Immature natural killer cell (primary cell): ENCODE measurements around the gene MYH15. TPM values are rescaled to one million over a fixed set of nuclear protein-coding genes. Genes with fewer than 3 reads are reported as not detected.

Experiments used
- DNase-seq, 3 donors: peaks; one replicate each; pipeline ENCODE4 v3.0.0; 2022; ENCODE audit warnings: mixed read lengths in 1 of 3
- H3K27ac Mint-ChIP-seq, 6 donors: one replicate each; pipeline ENCODE4 v1.8.0; 2020; ENCODE audit warnings: mixed read lengths in 6 of 6, mild to moderate bottlenecking in 5 of 6, inconsistent platforms in 4 of 6, moderate library complexity in 3 of 6
- H3K27me3 Mint-ChIP-seq, 3 donors: one replicate each; pipeline ENCODE4 v1.8.0; 2020 to 2021; ENCODE audit warnings: low read depth in 3 of 3, mild to moderate bottlenecking in 3 of 3, mixed read lengths in 3 of 3, moderate library complexity in 3 of 3, inconsistent platforms in 1 of 3
- H3K36me3 Mint-ChIP-seq, 3 donors: one replicate each; pipeline ENCODE4 v1.8.0; 2020; ENCODE audit warnings: mixed read lengths in 3 of 3, inconsistent platforms in 2 of 3, mild to moderate bottlenecking in 2 of 3
- H3K4me1 Mint-ChIP-seq, 2 donors: one replicate each; pipeline ENCODE4 v1.8.0; 2020; ENCODE audit warnings: inconsistent platforms in 2 of 2, mild to moderate bottlenecking in 2 of 2, mixed read lengths in 2 of 2, moderate library complexity in 1 of 2
- H3K4me3 Mint-ChIP-seq, 5 donors: one replicate each; pipeline ENCODE4 v1.8.0; 2020; ENCODE audit warnings: mild to moderate bottlenecking in 5 of 5, mixed read lengths in 5 of 5, inconsistent platforms in 3 of 5, moderate library complexity in 3 of 5
- H3K9me3 Mint-ChIP-seq, 6 donors: one replicate each; pipeline ENCODE4 v1.8.0; 2020; ENCODE audit warnings: mild to moderate bottlenecking in 6 of 6, mixed read lengths in 6 of 6, inconsistent platforms in 4 of 6, moderate library complexity in 3 of 6
- polyA plus RNA-seq, 3 donors: library from polyadenylated mRNA; unstranded; fragments of 300-500 nt; fragmentation: Illumina TruSeq; gene quantifications; one replicate each; pipeline ENCODE4 v1.2.3, GENCODE V29; 2021

Gene MYH15
- polyA plus RNA-seq, 3 donors from 2014 or later: not detected

DNA sequence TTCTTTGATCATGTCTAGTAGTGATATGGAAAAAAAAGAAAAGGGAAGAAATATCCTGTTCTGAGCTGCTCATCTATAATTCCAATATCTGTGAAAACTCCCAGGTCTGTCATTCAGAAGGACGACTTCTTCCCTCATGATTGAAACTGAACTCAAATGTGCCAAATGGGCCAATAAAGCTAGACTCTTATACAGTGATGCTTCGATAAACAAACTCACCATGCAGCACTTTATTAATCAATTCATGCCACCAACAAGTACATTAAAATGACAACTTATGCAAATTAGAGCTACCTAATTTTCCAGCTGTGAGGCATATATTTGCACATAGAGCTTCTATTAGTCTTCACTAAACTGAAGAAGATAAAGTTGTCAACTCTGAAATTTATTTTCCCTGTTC lies 15.6 kb upstream of the MYH15 start:
- Mint-ChIP-seq H3K9me3 (no peaks in the 10 kb centered on the region), H3K36me3 (no peaks in the 10 kb centered on the region), H3K4me1 (no peaks in the 10 kb centered on the region), H3K27ac (no peak overlapping the region), H3K4me3 (no peak overlapping the region), H3K27me3 (peaks cover 5 to 7% (median 5%) of the 10 kb centered on the region in 3 donors)
- no peak for DNase-seq

- Mint-ChIP-seq H3K4me3 (no peak overlapping the region), H3K27me3 (peaks cover 0 to 7% (median 3%) of the 10 kb centered on the region in 3 donors), H3K27ac (no peak overlapping the region), H3K9me3 (no peaks in the 10 kb centered on the region), H3K4me1 (no peaks in the 10 kb centered on the region), H3K36me3 (no peaks in the 10 kb centered on the region)
- DNase-seq: no peak
Observed at GRCh38 chr3:108525256-108525655, 14.9 kb upstream of the MYH15 start.

DNA sequence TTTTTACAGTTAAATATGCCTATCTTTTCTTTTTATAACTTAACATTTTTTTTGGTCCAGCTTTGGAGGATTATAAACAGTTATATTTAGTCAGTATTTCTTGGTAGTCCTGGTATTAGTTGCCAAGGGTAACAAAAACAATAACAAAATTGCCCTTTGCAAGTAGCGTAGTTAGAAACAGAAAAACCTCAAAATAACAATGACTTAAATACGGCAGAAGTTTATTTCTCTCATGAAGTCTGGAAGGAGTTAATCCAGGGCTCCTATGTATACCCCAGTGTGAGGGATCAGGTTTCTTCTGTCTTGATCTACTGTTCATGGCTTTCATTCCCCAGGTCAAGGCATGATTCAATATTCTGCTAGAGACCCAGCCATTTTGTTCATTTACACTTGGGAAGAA lies 14.1 kb upstream of the MYH15 start:
- Mint-ChIP-seq H3K27ac (no peak overlapping the region), H3K4me3 (no peak overlapping the region), H3K9me3 (no peaks in the 10 kb centered on the region), H3K36me3 (no peaks in the 10 kb centered on the region), H3K4me1 (no peaks in the 10 kb centered on the region), H3K27me3 (peaks cover 0 to 7% (median 3%) of the 10 kb centered on the region in 3 donors)
- no peak for DNase-seq

DNA sequence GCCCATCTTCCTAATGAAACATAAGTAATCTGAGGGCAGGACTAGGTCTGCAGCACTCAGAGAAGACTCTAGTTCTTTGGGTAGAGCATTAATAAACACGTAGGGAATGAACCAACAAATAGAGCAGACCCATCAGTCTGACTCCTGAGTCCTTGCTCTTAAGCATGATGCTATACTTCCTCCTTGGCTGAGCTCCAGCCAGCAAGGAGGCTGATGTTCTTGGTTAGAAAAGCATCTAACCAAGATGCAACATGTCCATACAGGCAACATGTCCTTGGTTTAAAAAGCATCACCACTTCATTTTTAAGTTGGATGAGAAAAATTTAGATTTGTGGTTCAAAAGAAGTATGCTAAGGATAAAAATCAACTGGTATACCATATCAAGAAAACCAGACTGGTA lies 8.5 kb upstream of the MYH15 start:
- Mint-ChIP-seq H3K4me1 (no peaks in the 10 kb centered on the region), H3K4me3 (no peak overlapping the region), H3K27ac (no peak overlapping the region), H3K9me3 (no peaks in the 10 kb centered on the region), H3K27me3 (peaks cover 0 to 4% (median 4%) of the 10 kb centered on the region in 3 donors), H3K36me3 (no peaks in the 10 kb centered on the region)
- DNase-seq: no peak

DNA sequence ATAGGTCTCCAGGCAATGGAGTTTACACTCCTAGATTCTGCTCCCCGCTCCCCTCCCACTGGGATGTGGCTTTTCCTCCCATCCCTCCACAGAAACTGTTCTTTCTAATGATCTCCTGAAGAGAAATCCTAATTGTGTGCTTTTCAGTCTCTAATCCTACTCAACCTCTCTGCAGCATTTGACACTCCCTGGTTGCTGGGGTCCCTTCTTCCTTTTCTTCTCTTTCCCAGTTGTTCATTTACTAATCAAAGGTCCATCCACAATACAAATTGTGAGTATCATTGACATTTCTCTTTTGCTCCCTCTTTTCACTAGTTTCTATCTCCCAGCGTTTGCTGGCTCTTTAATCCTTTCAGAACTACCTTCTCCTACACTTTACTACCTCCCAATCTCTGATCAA lies 6.5 kb upstream of the MYH15 start:
- Mint-ChIP-seq H3K27me3 (peaks cover 0 to 4% (median 4%) of the 10 kb centered on the region in 3 donors), H3K4me1 (no peaks in the 10 kb centered on the region), H3K36me3 (no peaks in the 10 kb centered on the region), H3K9me3 (no peaks in the 10 kb centered on the region), H3K4me3 (no peak overlapping the region), H3K27ac (no peak overlapping the region)
- DNase-seq: no peak

- no peak overlapping the region for H3K27ac Mint-ChIP-seq
- no peaks in the 10 kb centered on the region for H3K36me3 Mint-ChIP-seq
- H3K4me3 Mint-ChIP-seq: no peak overlapping the region
- no peak for DNase-seq
- no peaks in the 10 kb centered on the region for H3K9me3 Mint-ChIP-seq
- no peaks in the 10 kb centered on the region for H3K4me1 Mint-ChIP-seq
- peaks cover 0 to 4% (median 2%) of the 10 kb centered on the region in 3 donors for H3K27me3 Mint-ChIP-seq
Observed at GRCh38 chr3:108513961-108514360, 3.6 kb upstream of the MYH15 start.

DNA sequence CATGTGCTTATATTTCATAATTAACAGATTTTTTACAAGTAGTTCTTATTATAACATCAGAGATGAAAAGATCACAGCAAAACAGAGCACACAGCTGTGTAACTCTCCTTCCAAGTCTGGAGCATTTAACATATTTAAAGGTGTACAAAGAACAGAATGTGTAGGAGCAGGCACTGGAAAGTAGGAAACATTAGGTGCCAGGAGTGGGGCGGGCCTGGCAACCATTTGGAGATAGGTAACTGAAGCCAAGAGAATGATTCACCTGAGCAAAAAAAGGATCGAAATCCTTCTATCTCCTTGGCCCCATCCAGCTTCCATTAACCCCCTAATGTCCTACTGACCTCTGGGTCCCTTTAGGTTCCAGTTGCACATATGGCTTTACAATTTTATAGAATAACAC lies 2.3 kb upstream of the MYH15 start:
- H3K36me3 Mint-ChIP-seq: no peaks in the 10 kb centered on the region

GRCh38 chr3:108511490-108511889 lies 1.1 kb upstream of the MYH15 start:
- Mint-ChIP-seq H3K4me3 (no peak overlapping the region), H3K36me3 (no peaks in the 10 kb centered on the region), H3K27me3 (peaks cover 0 to 4% (median 2%) of the 10 kb centered on the region in 3 donors), H3K4me1 (no peaks in the 10 kb centered on the region), H3K9me3 (no peaks in the 10 kb centered on the region), H3K27ac (no peak overlapping the region)
- DNase-seq: no peak

More for the DNA sequence above, 2.3 kb upstream of the MYH15 start:
- no peak overlapping the region for H3K4me3 Mint-ChIP-seq
- no peak overlapping the region for H3K27ac Mint-ChIP-seq
- H3K4me1 Mint-ChIP-seq: no peaks in the 10 kb centered on the region
- DNase-seq: no peak
- no peaks in the 10 kb centered on the region for H3K9me3 Mint-ChIP-seq
- peaks cover 0 to 2% (median 2%) of the 10 kb centered on the region in 3 donors for H3K27me3 Mint-ChIP-seq

DNA sequence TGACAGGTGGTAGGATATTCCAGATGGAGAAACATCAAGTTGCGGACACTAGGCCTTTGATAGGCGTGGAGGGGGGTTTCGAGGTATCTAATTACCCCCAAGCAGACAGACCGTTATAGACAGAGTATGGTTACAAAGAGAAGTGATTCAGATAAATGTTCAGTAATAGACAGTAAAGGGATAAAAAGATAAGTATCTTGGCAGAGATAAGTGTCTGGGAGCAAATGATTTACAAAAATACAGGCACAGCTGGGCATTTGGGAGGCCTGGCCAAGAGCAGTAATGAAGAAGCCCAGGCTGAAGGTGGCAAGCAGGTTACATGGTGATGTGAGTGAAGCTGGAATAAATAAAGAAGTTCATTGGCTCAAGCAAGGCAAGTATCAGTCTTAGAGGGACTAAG lies 659 bp upstream of the MYH15 start:
- no peak for DNase-seq
- Mint-ChIP-seq H3K4me3 (no peak overlapping the region), H3K9me3 (no peaks in the 10 kb centered on the region), H3K4me1 (no peaks in the 10 kb centered on the region), H3K27ac (no peak overlapping the region), H3K36me3 (no peaks in the 10 kb centered on the region), H3K27me3 (peaks cover 0 to 6% (median 2%) of the 10 kb centered on the region in 3 donors)

GRCh38 chr3:108509871-108510270 lies 525 bp downstream of the MYH15 start:
- Mint-ChIP-seq H3K4me1 (no peaks in the 10 kb centered on the region), H3K9me3 (no peaks in the 10 kb centered on the region), H3K4me3 (no peak overlapping the region), H3K27me3 (peaks cover 0 to 4% (median 2%) of the 10 kb centered on the region in 3 donors), H3K27ac (no peak overlapping the region), H3K36me3 (no peaks in the 10 kb centered on the region)
- DNase-seq: no peak

DNA sequence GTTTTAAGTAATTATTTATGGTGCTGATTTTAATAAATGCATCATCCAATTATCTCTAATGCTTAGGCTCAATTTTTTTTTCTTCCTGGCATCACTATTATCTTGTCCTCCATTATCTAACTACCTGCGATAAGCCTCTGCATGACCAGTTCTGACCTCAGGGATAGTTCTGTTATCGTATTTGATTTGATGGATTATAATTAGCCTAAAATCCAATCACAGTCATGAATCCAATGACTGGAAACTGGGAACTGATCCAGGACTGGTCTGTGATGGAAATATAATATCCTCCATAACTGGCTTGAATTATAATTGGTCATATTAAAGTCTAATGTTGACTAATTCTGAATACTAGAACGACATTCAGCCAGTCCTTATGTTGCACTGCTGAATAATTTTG lies 1.1 kb downstream of the MYH15 start:
- Mint-ChIP-seq H3K4me1 (no peaks in the 10 kb centered on the region), H3K4me3 (no peak overlapping the region), H3K27ac (no peak overlapping the region), H3K27me3 (peaks cover 0 to 4% (median 4%) of the 10 kb centered on the region in 3 donors), H3K9me3 (no peaks in the 10 kb centered on the region), H3K36me3 (no peaks in the 10 kb centered on the region)
- DNase-seq: no peak

DNA sequence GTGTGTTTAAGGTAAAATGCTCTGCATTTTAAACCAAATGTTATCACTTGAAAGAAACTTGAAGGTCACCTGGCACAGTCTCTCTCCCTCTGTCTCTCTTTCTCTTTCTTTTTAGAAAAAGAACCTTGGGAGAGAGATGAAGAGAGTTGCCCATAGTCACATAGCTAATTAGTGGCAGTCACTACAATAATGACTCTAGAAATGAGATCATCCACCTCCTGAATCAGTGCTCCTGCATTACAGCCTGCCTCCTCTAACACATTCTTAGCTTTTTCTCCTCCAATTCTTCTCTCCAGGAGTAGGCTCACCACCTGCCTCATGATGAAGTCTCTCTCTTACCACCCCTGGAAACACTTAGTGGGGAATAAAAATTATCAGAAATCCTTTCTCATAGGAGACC lies 2.5 kb downstream of the MYH15 start:
- Mint-ChIP-seq H3K9me3 (no peaks in the 10 kb centered on the region), H3K4me3 (no peak overlapping the region), H3K27ac (no peak overlapping the region), H3K27me3 (peaks cover 0 to 4% (median 4%) of the 10 kb centered on the region in 3 donors), H3K36me3 (no peaks in the 10 kb centered on the region), H3K4me1 (no peaks in the 10 kb centered on the region)
- DNase-seq: no peak

DNA sequence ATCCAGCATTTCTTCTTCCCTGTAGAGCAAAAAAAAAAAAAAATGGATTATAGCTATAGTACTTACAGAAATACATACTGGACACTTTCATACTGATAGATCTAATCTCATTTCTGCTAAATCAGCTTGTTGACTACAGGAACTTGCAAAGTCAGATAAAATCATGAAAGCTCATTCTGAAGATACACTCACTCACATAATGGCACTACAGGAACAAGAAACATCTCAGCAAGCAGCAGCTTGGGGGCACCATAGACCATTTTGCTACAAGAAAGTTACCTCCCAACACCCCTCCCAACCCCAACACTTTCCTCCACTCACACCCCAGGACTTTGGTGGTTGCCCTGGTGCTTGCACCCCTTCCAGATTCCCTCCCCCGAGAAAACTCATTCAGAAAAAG lies 4.6 kb downstream of the MYH15 start:
- DNase-seq: no peak
- no peak overlapping the region for H3K4me3 Mint-ChIP-seq
- peaks cover 0 to 4% (median 2%) of the 10 kb centered on the region in 3 donors for H3K27me3 Mint-ChIP-seq
- no peaks in the 10 kb centered on the region for H3K36me3 Mint-ChIP-seq
- H3K9me3 Mint-ChIP-seq: no peaks in the 10 kb centered on the region
- no peak overlapping the region for H3K27ac Mint-ChIP-seq
- H3K4me1 Mint-ChIP-seq: no peaks in the 10 kb centered on the region

DNA sequence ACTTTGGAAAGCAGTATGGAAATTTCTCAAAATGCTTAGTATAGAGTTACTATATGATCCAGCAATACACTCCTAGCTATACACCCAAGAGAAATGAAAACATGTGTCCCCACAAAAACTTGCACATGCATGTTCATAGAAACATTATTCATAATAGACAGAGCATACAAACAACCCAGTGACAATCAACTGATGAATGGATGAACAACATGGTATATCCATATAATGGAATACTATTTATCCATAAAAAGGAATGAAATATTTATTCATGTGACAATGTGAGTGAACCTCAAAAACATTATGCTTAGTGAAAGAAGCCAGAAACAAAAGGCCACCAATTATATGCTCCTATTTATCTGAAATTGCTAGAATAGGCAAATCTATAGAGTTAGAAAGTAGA lies 6.7 kb downstream of the MYH15 start:
- Mint-ChIP-seq H3K27ac (no peak overlapping the region), H3K36me3 (no peaks in the 10 kb centered on the region), H3K4me1 (no peaks in the 10 kb centered on the region), H3K9me3 (no peaks in the 10 kb centered on the region), H3K27me3 (peaks cover 0 to 4% (median 2%) of the 10 kb centered on the region in 3 donors), H3K4me3 (no peak overlapping the region)
- no peak for DNase-seq

GRCh38 chr3:108501535-108501934 lies 8.9 kb downstream of the MYH15 start:
- H3K36me3 Mint-ChIP-seq: no peaks in the 10 kb centered on the region
- no peaks in the 10 kb centered on the region for H3K9me3 Mint-ChIP-seq
- no peak overlapping the region for H3K27ac Mint-ChIP-seq
- H3K27me3 Mint-ChIP-seq: peaks cover 0 to 2% (median 2%) of the 10 kb centered on the region in 3 donors
- no peak for DNase-seq
- no peak overlapping the region for H3K4me3 Mint-ChIP-seq
- H3K4me1 Mint-ChIP-seq: no peaks in the 10 kb centered on the region
